OCI-LY3 (cell line): ENCODE results near the gene ADAM8.

Source experiments
- EZH2phosphoT487 ChIP-seq: fragments of 200-600 bp; shearing (Covaris generic); IDR thresholded peaks from 2 replicates; pipeline ENCODE4 v1.6.1; 2018; ENCODE audit warnings: antibody characterized with exemption, mixed run types, low read depth
- TF ChIP-seq, protein P1 (sequence below): fragments of 200-600, 300-600 bp; sonication (generic); IDR thresholded peaks from 2 replicates; pipeline ENCODE4 v1.5.1; 2014; ENCODE audit warnings: antibody characterized with exemption, low read length, low read depth

DNA sequence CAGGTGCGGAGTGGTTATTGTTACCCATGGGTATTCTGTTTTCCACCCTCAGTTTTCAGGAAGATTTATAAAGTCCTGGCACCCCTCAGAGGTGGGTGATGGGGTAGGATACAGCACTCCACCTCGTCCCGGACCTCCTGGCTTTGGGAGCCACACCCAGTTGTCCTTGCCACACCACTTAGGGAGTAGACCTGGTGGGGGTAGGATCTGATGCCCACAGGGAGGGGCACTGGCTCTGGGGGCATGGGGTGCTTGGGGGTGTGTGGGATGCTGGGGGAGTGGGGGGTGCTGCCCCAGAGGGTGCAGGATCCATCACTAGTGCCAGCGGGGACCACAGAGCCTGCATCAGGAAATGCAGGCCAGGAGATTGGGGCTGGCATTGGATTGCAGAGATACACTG lies 36.5 kb upstream of the ADAM8 start:
- TF ChIP-seq, protein P1, sequence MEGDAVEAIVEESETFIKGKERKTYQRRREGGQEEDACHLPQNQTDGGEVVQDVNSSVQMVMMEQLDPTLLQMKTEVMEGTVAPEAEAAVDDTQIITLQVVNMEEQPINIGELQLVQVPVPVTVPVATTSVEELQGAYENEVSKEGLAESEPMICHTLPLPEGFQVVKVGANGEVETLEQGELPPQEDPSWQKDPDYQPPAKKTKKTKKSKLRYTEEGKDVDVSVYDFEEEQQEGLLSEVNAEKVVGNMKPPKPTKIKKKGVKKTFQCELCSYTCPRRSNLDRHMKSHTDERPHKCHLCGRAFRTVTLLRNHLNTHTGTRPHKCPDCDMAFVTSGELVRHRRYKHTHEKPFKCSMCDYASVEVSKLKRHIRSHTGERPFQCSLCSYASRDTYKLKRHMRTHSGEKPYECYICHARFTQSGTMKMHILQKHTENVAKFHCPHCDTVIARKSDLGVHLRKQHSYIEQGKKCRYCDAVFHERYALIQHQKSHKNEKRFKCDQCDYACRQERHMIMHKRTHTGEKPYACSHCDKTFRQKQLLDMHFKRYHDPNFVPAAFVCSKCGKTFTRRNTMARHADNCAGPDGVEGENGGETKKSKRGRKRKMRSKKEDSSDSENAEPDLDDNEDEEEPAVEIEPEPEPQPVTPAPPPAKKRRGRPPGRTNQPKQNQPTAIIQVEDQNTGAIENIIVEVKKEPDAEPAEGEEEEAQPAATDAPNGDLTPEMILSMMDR = no peak
- no peak for TF ChIP-seq EZH2phosphoT487
